NCI-H2196 treated with DMSO at 0.1 percent for 48 hours (cell line): Measurements from ENCODE around the gene CASK.
"Not testable (repeated sequence)": the region's sequence is repeated elsewhere in the genome, so short reads cannot be mapped to it uniquely, and the experiment has no call there.

Experiments used
- DNase-seq: peaks from one replicate; lab custom pipeline; 2025; ENCODE audit not compliant: unreplicated experiment; lab: John Stamatoyannopoulos, UW

CASK gene

GRCh38 chrX:41653125-41653524 lies 270.2 kb downstream of the CASK start:
- no peak for DNase-seq

DNA sequence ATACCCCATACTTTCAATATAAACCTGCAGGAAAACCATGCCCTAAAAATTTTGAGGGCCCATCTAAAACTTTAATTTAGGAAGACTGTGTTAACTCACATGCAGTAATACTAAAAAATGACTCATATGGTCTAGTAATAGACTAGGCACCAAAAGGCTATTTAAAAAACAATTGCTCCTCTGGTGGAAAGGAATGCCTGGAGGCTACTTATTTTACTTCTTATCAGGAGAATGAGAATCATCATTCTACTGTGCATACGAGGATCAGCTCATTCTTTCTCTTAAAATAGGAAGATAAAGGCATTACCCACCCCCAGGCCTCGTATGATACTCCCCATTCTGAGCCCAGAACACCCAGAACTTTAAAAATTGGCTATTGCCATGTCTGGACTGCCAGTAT lies 277.2 kb downstream of the CASK start:
- DNase-seq, result not testable (repeated sequence)

DNA sequence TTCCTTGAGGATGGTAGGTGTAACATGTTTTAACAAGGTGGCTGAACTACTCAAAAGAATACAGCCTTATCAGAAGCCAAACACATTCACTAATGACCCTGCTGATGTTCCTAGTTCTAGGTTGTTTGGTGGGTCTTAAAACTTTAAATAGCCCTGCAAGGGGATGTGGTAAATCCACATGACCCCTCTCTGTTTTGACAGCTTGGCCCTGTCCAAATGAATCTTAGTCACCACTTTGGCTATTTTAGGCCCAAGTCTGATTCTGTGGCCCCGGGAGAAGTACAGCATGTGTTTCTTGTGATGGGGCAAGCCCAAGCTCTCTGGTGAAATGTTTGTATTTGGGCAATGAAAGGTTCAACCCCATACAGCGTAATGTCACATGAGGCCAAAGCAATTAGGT lies 289.1 kb downstream of the CASK start:
- DNase-seq, result no peak

GRCh38 chrX:41630091-41630490 lies 293.3 kb downstream of the CASK start:
- DNase-seq, result no peak

DNA sequence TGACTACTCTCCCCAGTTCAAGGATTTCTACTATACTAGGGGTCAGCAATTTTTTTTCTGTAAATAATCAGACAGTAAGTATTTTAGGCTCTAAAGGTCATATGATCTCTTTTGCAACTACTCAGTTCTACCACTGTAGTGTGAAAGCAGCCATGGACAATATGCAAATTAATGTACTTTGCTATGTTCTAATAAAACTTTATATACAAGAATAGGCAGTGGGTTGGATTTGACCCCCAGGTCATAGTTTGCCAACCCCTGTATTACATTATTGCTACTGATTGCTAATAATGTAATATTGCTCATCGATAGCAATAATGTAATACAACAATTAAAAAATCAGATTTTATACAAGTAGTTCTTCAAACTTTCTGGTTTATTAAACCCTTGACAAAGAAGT lies 293.8 kb downstream of the CASK start:
- DNase-seq, result no peak

- no peak for DNase-seq
Observed at GRCh38 chrX:41621222-41621723, 302.1 kb downstream of the CASK start.

DNA sequence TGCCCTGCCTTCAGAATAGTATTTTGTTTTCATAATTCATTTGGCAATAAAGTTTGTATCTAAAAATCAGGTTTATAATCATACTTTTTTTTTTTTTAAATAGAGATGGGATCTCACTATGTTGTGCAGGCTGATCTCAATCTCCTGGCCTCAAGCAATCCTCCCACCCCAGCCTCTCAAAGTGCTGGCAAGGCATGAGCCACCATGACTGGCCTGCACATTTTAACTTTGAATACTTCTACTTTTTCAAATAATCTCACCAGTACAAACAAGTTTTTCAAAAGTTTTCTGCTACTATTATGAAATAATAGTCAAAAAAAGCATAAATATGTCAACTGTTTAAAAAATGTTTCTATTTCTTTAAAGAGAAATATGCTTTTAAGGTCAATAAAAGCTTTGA lies 304.1 kb downstream of the CASK start:
- DNase-seq, result no peak

DNA sequence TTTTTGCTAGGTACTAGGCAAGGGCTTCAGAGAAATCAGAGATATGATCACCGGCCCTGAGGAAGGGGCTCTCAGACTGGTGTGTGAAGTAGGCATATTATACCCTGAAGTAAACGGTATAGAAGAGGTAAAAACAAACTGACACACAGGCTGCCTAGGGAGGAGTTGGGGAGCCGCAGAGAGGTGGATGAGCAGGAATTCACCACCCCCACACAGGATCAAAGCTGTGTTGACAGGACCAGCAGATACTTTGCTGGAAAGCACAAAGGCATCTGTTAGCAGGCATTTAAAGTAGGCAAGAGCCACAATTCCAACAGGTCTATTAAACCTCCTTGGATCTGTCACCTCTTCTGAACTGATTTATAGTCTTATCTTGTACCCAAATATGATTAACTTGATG lies 306.4 kb downstream of the CASK start:
- DNase-seq, result no peak

GRCh38 chrX:41616255-41616654 lies 307.1 kb downstream of the CASK start:
- DNase-seq, result no peak

DNA sequence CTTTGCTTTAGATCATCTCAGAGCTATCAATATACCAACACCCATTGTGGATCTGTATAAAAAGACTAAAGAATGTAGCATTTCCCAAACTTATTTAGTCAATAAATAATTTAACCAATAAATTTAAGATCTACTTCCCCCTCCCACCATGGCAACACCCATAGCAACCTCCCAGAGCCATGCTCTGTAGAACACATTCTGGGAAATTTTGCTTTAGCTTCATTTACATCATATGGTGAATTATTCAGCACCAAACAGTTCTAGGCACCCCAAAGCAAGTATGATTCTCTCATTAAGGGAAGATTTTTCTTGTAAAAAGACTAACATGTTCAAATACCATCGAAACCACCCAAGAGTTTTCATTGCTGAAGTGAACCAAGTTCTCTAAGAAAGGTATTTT lies 315.1 kb downstream of the CASK start:
- no peak for DNase-seq

GRCh38 chrX:41607264-41607832 lies 316.0 kb downstream of the CASK start:
- DNase-seq, result no peak

DNA sequence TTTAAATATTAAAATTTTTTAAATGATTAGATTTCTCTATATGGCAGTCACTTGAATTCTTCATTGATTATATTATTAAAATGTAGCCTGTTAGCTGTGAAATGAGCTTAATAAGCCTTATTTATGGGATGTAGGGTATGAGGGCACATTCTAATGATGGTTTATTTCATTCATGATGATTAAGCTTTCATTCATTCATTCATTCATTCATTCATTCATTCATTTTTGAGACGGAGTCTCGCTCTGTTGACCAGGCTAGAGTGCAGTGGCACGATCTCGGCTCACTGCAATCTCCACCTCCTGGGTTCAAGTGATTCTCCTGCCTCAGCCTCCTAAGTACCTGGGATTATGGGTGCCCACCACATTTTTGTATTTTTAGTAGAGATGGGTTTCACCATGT lies 317.3 kb downstream of the CASK start:
- DNase-seq, result not testable (repeated sequence)

DNA sequence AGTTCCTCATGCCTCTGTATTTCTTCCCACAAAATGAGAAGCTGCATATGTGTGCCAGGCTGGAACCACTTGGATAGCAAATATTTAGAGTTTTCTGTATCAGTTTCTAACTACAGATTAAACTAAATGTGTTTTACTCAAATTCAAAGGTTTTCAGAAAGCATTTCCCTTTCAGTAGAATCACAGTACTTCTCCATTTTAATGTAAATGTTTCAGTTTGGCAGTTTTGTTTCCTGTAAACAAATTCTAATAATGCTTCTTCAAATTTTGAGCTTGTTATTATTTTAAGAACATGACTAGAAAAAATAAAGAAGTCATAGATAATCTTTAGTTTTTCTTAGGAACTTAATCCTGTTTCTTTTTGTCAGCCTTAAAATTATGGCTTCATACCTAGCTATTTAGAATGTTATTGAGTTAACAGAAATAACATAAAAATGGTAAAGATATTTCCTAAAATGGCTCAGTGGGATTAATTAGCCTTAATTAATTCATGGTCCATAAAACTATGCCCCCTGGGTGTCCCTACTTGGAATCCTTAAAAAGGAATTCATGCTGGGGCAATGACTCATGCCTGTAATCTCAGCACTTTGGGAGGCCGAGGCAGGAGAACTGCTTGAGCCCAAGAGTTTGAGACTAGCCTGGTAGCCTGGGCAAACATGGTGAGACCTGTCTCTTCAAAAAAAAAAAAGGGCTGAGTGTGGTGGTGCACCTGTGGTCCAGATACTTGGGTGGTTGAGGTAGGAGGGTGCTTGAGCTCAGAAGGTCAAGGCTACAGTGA lies 318.4 kb downstream of the CASK start:
- DNase-seq, result no peak

- no peak for DNase-seq
Observed at GRCh38 chrX:41604177-41604576, 319.2 kb downstream of the CASK start.

DNA sequence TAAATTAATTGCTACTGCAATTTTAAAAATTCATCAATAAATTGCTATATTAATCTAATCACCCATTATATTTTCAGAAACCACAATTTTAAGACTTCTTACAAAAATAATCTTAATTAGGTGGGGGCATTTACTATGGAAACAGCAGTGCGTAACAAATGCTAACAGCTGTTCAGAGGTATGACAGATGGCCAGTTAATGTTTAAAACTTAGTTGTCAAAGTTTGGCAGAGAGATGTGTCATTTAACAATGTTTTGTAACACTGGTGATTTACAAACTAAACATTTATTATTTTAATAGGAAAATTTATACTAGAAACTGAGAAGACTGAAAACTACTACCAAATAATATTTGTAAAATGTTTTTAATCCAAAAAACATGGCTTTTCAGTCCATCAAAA lies 319.8 kb downstream of the CASK start:
- DNase-seq, result no peak

GRCh38 chrX:41602816-41603345 lies 320.5 kb downstream of the CASK start:
- no peak for DNase-seq

DNA sequence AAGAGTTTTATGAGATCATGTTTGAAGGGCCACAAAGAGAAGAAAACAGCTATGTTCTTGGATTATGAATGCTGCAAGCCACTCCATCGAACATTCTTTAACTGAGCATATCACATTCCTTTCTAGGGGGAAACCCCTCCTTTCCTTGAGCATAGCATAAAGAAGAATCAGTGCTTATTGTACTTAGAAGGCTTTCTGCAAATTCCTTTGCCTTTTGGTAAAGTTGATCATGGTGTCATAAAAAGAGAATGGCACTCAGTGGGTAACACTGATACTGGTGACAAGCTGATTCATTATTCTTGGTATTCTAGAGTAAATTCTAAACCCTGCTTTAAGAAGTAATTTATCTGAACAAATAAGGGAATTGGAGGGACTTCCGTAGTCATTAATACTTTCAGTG lies 323.1 kb downstream of the CASK start:
- DNase-seq, result no peak

DNA sequence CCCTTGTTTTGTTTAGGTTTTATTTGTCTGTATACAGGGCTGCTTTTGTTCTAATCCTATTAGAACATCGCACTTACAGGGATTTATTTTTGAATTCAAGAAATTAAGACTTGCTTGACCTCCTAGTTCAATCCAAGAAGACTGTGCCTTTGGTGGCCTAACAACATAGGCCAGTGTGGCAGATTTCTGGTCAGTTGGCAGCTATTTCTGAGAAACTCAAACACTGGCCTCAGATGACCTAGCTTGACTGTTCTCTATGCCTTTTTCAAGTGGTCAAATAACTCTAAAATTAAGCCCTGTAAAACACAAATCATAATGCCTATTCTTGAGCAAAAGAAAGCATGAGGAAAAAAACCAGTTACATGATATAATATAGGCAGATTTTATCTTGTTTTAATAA lies 323.8 kb downstream of the CASK start:
- no peak for DNase-seq

GRCh38 chrX:41596596-41596995 lies 326.8 kb downstream of the CASK start:
- no peak for DNase-seq

GRCh38 chrX:41594634-41595033 lies 328.7 kb downstream of the CASK start:
- DNase-seq, result no peak

DNA sequence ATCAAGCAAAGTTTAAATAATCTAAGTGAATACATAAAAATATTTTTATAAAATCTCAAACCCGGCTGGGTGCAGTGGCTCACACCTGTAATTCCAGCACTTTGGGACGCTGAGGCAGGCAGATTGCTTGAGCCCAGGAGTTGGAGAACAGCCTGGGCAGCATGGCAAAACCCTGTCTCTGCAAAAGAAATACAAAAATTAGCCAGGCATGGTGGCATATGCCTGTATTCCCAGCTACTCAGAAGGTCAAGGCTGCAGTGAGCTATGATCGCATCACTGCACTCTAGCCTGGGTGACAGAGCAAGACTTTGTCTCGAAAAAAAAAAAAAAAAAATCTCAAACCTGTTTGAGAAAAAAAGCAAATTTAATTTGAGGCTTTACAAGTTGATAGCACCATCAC lies 331.4 kb downstream of the CASK start:
- no peak for DNase-seq

- DNase-seq, result no peak
Observed at GRCh38 chrX:41590641-41591040, 332.7 kb downstream of the CASK start.
